VCaP (cell line): ENCODE results near the gene SSUH2.

Source experiments
- H3K27ac ChIP-seq: fragments of 450-650 bp; 2 replicates; pipeline ENCODE4 v1.5.1; 2017
- TF ChIP-seq, protein P1 (sequence below): fragments of 450-650 bp; conservative IDR thresholded peaks from 2 replicates; pipeline ENCODE4 v1.5.1; 2017; ENCODE audit warnings: mild to moderate bottlenecking, moderate library complexity

The SSUH2 gene

DNA sequence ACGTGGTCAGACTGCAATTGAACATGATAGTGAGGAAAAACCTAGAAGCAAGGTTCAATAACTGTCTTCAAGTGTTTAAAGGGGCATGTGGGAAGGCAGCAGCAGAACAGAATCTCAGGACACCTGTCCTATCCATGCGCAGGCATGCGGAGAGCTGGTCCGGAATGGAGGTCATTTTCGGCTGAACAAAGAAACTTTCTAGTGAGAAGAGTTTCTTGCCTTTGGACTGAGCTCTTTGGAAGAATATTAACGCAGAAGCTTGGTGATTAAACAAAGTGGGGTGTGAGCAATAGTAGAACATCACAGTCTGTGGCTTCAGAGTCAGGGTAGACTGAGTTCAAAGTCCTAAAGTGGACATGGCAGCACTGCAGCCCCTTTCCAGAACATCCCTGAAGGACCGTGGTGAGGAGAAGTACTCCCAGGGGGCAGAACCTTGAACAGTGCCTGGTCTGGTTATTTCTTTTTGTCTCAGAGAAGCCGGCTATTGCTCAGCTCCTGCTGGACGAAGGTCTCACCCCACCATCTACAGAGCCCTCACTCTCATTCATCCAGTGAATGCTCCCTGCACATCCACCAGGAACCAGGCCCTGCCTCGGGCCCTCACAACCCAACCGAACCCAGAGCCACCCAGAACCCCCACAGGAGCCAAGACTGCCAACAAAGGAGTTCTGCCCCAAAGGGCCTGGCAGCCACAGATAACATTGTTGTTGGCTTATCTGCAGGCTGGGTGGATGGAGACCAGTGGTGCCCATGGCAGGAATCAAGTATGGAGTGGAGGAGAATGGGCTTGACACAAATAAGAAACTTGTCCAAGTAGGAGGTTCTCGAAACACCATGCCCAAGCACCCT, 2.8 kb upstream of the SSUH2 start:
- H3K27ac ChIP-seq = no peak overlapping the region

DNA sequence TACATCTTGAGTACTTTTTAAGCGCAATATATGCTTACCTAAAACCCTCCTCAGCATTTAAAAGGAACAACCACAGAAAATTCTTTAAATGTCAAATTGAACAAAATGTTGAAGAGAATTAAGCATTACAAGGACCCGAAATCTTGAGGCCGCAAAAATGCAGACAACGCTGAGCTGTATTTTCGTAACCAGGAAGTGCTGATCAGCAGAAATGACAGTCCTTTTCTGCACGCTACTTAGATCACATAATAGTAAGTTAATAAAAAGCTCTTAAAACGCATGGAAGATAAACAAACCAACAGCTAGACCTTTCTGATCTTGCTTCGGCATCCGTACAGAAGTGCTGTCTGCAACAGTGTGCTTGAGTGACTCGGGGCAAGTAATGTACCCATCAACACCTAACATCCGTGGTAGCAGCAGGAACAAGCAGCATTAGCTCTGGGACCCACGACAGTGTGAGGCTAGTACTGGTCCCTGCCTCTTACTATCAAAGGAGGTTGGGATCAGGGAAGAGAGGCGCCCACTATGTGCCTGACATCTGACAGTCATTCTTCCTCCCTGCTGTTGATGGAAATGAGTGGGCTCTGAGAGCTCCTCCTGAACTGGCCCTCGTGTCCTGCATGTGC, 1.8 kb upstream of the SSUH2 start:
- H3K27ac ChIP-seq = no peak overlapping the region
- TF ChIP-seq, protein P1, sequence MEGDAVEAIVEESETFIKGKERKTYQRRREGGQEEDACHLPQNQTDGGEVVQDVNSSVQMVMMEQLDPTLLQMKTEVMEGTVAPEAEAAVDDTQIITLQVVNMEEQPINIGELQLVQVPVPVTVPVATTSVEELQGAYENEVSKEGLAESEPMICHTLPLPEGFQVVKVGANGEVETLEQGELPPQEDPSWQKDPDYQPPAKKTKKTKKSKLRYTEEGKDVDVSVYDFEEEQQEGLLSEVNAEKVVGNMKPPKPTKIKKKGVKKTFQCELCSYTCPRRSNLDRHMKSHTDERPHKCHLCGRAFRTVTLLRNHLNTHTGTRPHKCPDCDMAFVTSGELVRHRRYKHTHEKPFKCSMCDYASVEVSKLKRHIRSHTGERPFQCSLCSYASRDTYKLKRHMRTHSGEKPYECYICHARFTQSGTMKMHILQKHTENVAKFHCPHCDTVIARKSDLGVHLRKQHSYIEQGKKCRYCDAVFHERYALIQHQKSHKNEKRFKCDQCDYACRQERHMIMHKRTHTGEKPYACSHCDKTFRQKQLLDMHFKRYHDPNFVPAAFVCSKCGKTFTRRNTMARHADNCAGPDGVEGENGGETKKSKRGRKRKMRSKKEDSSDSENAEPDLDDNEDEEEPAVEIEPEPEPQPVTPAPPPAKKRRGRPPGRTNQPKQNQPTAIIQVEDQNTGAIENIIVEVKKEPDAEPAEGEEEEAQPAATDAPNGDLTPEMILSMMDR = no peak

More for the DNA sequence above, 2.8 kb upstream of the SSUH2 start:
- TF ChIP-seq, protein P1 = no peak

DNA sequence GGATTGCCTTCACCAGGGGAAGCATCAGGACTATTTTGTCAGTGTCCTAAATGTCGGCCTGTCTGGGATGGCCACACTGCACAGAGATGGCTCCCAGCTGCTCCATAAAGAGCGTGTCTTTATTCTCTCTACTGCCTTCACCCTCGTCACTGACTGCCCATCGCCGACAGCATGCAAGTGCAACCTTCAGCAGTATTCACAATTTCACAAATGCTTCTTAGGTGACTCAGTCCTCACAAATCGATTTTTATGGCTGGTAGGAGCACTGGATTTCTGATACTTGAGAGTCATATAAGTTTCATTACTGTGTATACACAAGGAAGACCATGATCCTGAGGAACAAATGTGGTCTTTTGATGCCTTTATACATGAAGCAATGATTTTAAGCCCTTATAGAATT, 1.1 kb upstream of the SSUH2 start:
- TF ChIP-seq, protein P1 = no peak
- no peak overlapping the region for H3K27ac ChIP-seq

DNA sequence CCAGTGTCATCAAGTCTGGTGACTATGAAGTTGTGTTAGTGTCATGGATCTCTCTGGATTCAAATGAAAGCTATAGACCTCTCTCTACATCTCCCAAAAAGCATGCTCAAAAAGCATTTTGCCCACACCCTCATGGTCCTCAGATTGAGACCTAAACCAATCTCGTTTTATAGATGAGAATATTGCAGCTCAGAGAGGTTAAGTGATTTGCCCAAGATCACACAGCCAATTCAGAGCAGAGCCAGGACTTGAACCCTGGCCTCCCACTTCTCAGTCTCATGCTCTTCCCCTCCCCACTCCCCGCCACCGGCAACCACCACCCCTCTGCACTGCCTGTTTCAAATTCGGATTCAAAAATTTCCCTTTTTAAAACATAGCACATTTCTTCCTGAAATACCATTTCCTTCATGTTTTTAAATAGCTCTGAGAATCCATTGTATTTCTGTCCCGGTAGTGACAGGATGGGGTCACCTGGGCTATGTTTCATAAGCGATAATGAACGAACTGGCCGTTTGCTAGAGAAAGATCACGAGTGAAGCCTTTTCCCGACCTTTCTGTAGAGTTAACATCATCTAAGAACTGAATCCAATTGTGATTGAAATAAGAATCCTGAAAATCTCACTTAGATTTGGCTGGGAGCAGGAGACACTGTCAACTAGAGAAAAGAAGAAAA, 769 bp downstream of the SSUH2 start:
- TF ChIP-seq, protein P1 = no peak
- H3K27ac ChIP-seq = no peak overlapping the region

DNA sequence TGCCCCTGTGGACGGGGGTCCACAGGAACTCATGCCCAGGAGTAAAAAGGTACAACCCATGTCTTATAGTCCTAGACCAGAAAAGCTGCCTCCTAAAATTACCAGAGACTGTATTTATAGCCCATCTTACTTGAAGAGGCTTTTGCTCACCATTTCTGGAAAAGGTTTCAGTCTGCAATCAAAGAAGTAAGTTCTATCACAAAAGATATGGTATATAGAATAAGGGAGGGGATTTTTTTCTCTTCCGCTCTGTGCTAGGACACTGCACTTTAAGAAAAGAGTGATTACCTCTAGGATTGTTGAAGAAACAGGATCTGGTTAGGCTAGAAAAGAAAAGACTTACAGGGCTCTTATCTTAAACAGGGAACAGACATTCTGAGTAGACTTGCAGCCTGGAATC, 2.6 kb downstream of the SSUH2 start:
- no peak overlapping the region for H3K27ac ChIP-seq

DNA sequence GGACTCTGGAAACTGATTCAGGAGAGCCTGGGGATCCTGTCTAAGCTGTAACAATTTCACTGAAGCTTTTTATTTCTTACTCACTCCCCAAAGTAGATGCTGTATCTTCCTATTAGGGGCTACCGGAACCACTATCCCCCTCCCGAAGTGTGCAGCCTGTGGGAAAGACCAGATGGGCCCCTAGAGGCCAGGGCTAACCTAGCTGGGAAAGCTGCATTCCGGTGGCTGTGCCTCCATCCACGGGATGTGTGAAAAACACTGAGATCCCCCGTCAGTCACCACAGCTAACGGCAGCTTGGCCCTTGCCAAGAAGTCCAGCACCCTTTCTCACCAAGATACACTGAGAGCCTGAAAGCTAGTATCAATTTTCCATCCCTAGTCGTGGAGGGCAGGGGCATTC, 3.1 kb downstream of the SSUH2 start:
- TF ChIP-seq, protein P1 = no peak
- H3K27ac ChIP-seq = no peak overlapping the region

More for the DNA sequence above, 2.6 kb downstream of the SSUH2 start:
- TF ChIP-seq, protein P1 = no peak

DNA sequence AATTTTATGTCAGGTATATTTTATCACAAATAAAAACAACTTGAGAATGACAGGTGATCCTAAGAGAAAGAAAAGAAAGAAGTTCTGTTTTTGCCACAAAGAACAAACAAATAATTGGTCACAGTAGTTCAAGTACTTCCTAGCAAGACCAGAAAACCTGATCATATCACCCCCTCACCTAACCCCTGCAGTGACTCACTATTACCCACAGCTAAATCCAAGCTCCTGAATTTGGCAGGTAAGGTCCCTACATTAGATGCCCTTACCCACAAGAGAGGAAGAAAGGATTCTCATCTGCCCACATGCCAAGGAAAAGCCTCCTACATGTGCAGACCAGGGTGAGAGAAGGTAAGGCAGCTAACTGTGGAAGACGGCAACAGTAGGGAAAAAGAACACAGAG, 4.4 kb downstream of the SSUH2 start:
- TF ChIP-seq, protein P1 = no peak

More for the DNA sequence above, 4.4 kb downstream of the SSUH2 start:
- H3K27ac ChIP-seq = no peak overlapping the region
